Neural progenitor cell (in vitro differentiated cells): ENCODE data around the gene ZCCHC14. TPM values are rescaled to one million over a fixed set of nuclear protein-coding genes. Genes with fewer than 3 reads are reported as not detected.

ENCODE experiments used
- DNase-seq: peaks from one replicate; pipeline ENCODE4 v3.0.0-alpha.2; 2016; ENCODE audit warnings: low spot score
- H2AFZ ChIP-seq: fragments of 200-600 bp; sonication (generic); replicated peaks from 2 replicates; pipeline ENCODE4 v1.6.1; 2016; ENCODE audit warnings: antibody characterized with exemption
- H3F3A ChIP-seq: fragments of 200-600 bp; sonication (generic); 2 replicates; pipeline ENCODE4 v1.6.1; 2016; ENCODE audit warnings: antibody characterized with exemption, low read depth
- H3K27ac ChIP-seq: fragments of 200-600 bp; sonication (generic); 2 replicates; pipeline ENCODE4 v1.5.1; 2016; ENCODE audit warnings: mild to moderate bottlenecking
- H3K27me3 ChIP-seq: fragments of 200-600 bp; sonication (generic); 2 replicates; pipeline ENCODE4 v1.6.1; 2016; ENCODE audit warnings: mild to moderate bottlenecking, moderate library complexity
- H3K36me3 ChIP-seq: fragments of 200-600 bp; sonication (generic); 2 replicates; pipeline ENCODE4 v1.5.1; 2016
- H3K4me1 ChIP-seq: fragments of 200-600 bp; sonication (generic); 2 replicates; pipeline ENCODE4 v1.6.1; 2016; ENCODE audit warnings: mixed run types
- H3K4me2 ChIP-seq: fragments of 200-600 bp; sonication (generic); 2 replicates; pipeline ENCODE4 v1.6.1; 2016
- H3K4me3 ChIP-seq: fragments of 200-600 bp; sonication (generic); 2 replicates; pipeline ENCODE4 v1.5.1; 2016
- H3K79me2 ChIP-seq: fragments of 200-600 bp; sonication (generic); 2 replicates; pipeline ENCODE4 v1.6.1; 2016; ENCODE audit warnings: low read depth
- H3K9ac ChIP-seq: fragments of 200-600 bp; sonication (generic); 2 replicates; pipeline ENCODE4 v1.6.1; 2016
- H3K9me3 ChIP-seq: fragments of 200-600 bp; sonication (generic); 2 replicates; pipeline ENCODE4 v1.5.1; 2016; ENCODE audit warnings: low read depth
- H4K20me1 ChIP-seq: fragments of 200-600 bp; sonication (generic); 2 replicates; pipeline ENCODE4 v1.6.1; 2016; ENCODE audit warnings: low read depth
- H3K27ac Mint-ChIP-seq: 3 replicates; pipeline ENCODE4 v1.8.0; 2021; ENCODE audit warnings: mixed read lengths
- H3K27me3 Mint-ChIP-seq: 2 replicates; pipeline ENCODE4 v1.8.0; 2022; ENCODE audit warnings: low read depth, mild to moderate bottlenecking, inconsistent platforms, moderate library complexity, mixed read lengths; ENCODE audit not compliant: insufficient read depth
- H3K36me3 Mint-ChIP-seq: 3 replicates; pipeline ENCODE4 v1.8.0; 2021; ENCODE audit warnings: mixed read lengths
- H3K4me1 Mint-ChIP-seq: 3 replicates; pipeline ENCODE4 v1.8.0; 2021; ENCODE audit warnings: mixed read lengths
- H3K4me3 Mint-ChIP-seq: 3 replicates; pipeline ENCODE4 v1.8.0; 2021; ENCODE audit warnings: mild to moderate bottlenecking, moderate library complexity, mixed read lengths
- H3K9me3 Mint-ChIP-seq: 3 replicates; pipeline ENCODE4 v1.8.0; 2020; ENCODE audit warnings: mixed read lengths
- CTCF ChIP-seq: fragments of 200-600 bp; sonication (generic); IDR thresholded peaks from 2 replicates; pipeline ENCODE4 v1.5.1; 2017; ENCODE audit warnings: antibody characterized with exemption, mild to moderate bottlenecking
- EZH2 ChIP-seq: fragments of 200-600 bp; sonication (generic); IDR thresholded peaks from 2 replicates; pipeline ENCODE4 v1.6.1; 2017; ENCODE audit warnings: antibody characterized with exemption, mild to moderate bottlenecking, moderate library complexity
- EZH2phosphoT487 ChIP-seq: fragments of 200-600 bp; sonication (generic); IDR thresholded peaks from 2 replicates; pipeline ENCODE4 v1.6.1; 2017; ENCODE audit warnings: antibody characterized with exemption
- total RNA-seq: library from RNA; depleted of rRNA; stranded (reverse); fragments of >200 nt; gene quantifications from 2 replicates; pipeline ENCODE4 v1.2.3, GENCODE V29; 2015; ENCODE audit warnings: low replicate concordance

Gene ZCCHC14
- total RNA-seq, 1 donor from 2014 or later: 10.3 TPM

- no peak for DNase-seq
- H3K4me1 ChIP-seq: no peaks in the 10 kb centered on the region
- no peak overlapping the region for H3K4me2 ChIP-seq
- H3K9me3 ChIP-seq: no peaks in the 10 kb centered on the region
- no peaks in the 10 kb centered on the region for H3K27me3 ChIP-seq
- H3K79me2 ChIP-seq: no peaks in the 10 kb centered on the region
- Mint-ChIP-seq H3K4me1 (peaks cover 2% of the 10 kb centered on the region), H3K27ac (no peak overlapping the region), H3K9me3 (peaks cover 32% of the 10 kb centered on the region), H3K27me3 (peaks cover 4% of the 10 kb centered on the region), H3K4me3 (no peak overlapping the region), H3K36me3 (peaks cover 2% of the 10 kb centered on the region)
- no peaks in the 10 kb centered on the region for H3K36me3 ChIP-seq
- H3K4me3 ChIP-seq: no peak overlapping the region
- H3K27ac ChIP-seq: no peak overlapping the region
- no peaks in the 10 kb centered on the region for H4K20me1 ChIP-seq
- H3F3A ChIP-seq: no peaks in the 10 kb centered on the region
- no peak overlapping the region for H3K9ac ChIP-seq
- no peak overlapping the region for H2AFZ ChIP-seq
- TF ChIP-seq CTCF (no peak), EZH2 (no peak), EZH2phosphoT487 (no peak)
These were observed 40.2 kb upstream of the ZCCHC14 start for GRCh38 chr16:87533061-87533460.

- no peaks in the 10 kb centered on the region for H3K4me1 Mint-ChIP-seq
- no peak overlapping the region for H3K4me3 ChIP-seq
- no peak for DNase-seq
- no peak overlapping the region for H2AFZ ChIP-seq
- H3K9ac ChIP-seq: no peak overlapping the region
- H3K27ac ChIP-seq: no peak overlapping the region
- H3K9me3 Mint-ChIP-seq: peaks cover 29% of the 10 kb centered on the region
- H3K4me1 ChIP-seq: no peaks in the 10 kb centered on the region
- no peak overlapping the region for H3K27ac Mint-ChIP-seq
- peaks cover 2% of the 10 kb centered on the region for H3K36me3 Mint-ChIP-seq
- TF ChIP-seq EZH2 (no peak), CTCF (no peak), EZH2phosphoT487 (no peak)
- H3K27me3 Mint-ChIP-seq: peaks cover 9% of the 10 kb centered on the region
- no peaks in the 10 kb centered on the region for H3K9me3 ChIP-seq
- H4K20me1 ChIP-seq: no peaks in the 10 kb centered on the region
- H3K79me2 ChIP-seq: no peaks in the 10 kb centered on the region
- H3K27me3 ChIP-seq: no peaks in the 10 kb centered on the region
- H3K36me3 ChIP-seq: no peaks in the 10 kb centered on the region
- H3K4me3 Mint-ChIP-seq: no peak overlapping the region
- no peak overlapping the region for H3K4me2 ChIP-seq
- no peaks in the 10 kb centered on the region for H3F3A ChIP-seq
These were observed 38.6 kb upstream of the ZCCHC14 start for GRCh38 chr16:87531418-87531817.

GRCh38 chr16:87528690-87529579 is 36.1 kb upstream of the ZCCHC14 start:
- peaks cover 18% of the 10 kb centered on the region for H3K9me3 Mint-ChIP-seq
- Histone ChIP-seq H3K4me1 (no peaks in the 10 kb centered on the region), H3K79me2 (no peaks in the 10 kb centered on the region), H3K27ac (no peak overlapping the region), H2AFZ (no peak overlapping the region), H3K4me3 (no peak overlapping the region), H3K4me2 (no peak overlapping the region), H3F3A (no peaks in the 10 kb centered on the region), H3K9ac (no peak overlapping the region), H3K9me3 (no peaks in the 10 kb centered on the region), H3K27me3 (no peaks in the 10 kb centered on the region), H4K20me1 (no peaks in the 10 kb centered on the region), H3K36me3 (no peaks in the 10 kb centered on the region)
- H3K4me3 Mint-ChIP-seq: no peak overlapping the region
- peaks cover 2% of the 10 kb centered on the region for H3K36me3 Mint-ChIP-seq
- H3K4me1 Mint-ChIP-seq: no peaks in the 10 kb centered on the region
- H3K27me3 Mint-ChIP-seq: peaks cover 9% of the 10 kb centered on the region
- no peak for DNase-seq
- no peak overlapping the region for H3K27ac Mint-ChIP-seq
- TF ChIP-seq EZH2phosphoT487: no peak
